Measurements from ENCODE around the gene URI1. TPM values are rescaled to one million over a fixed set of nuclear protein-coding genes. Genes with fewer than 3 reads are reported as not detected.
"Not testable (repeated sequence)": the region's sequence is repeated elsewhere in the genome, so short reads cannot be mapped to it uniquely, and the experiment has no call there.

Gene URI1
- total RNA-seq, 2 donors from 2014 or later, result 44.5 to 55.3 TPM

- TF ChIP-seq, protein P1, sequence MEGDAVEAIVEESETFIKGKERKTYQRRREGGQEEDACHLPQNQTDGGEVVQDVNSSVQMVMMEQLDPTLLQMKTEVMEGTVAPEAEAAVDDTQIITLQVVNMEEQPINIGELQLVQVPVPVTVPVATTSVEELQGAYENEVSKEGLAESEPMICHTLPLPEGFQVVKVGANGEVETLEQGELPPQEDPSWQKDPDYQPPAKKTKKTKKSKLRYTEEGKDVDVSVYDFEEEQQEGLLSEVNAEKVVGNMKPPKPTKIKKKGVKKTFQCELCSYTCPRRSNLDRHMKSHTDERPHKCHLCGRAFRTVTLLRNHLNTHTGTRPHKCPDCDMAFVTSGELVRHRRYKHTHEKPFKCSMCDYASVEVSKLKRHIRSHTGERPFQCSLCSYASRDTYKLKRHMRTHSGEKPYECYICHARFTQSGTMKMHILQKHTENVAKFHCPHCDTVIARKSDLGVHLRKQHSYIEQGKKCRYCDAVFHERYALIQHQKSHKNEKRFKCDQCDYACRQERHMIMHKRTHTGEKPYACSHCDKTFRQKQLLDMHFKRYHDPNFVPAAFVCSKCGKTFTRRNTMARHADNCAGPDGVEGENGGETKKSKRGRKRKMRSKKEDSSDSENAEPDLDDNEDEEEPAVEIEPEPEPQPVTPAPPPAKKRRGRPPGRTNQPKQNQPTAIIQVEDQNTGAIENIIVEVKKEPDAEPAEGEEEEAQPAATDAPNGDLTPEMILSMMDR (IDR thresholded peaks at IDR 0.05), result no peak
- no peaks in the 10 kb centered on the region for H3K9me3 ChIP-seq
- no peaks in the 10 kb centered on the region for H3K27me3 ChIP-seq (replicated peaks; ENCODE audit: insufficient read depth)
- ATAC-seq (ENCODE audit: insufficient number of reproducible peaks, low FRiP score, low read depth), result no peak
- no peak overlapping the region for H3K27ac ChIP-seq
- H3K4me3 ChIP-seq, result no peak overlapping the region
- DNase-seq (ENCODE audit: low spot score), result no peak
- peaks cover 23 to 33% of the 10 kb centered on the region in 2 donors for H3K4me1 ChIP-seq (ENCODE audit: control insufficient read depth in 1 of 2, low read depth in 2 of 2)
- no peaks in the 10 kb centered on the region for H3K36me3 ChIP-seq
Measured at GRCh38 chr19:29945433-29945832, 3.4 kb downstream of the URI1 start.

DNA sequence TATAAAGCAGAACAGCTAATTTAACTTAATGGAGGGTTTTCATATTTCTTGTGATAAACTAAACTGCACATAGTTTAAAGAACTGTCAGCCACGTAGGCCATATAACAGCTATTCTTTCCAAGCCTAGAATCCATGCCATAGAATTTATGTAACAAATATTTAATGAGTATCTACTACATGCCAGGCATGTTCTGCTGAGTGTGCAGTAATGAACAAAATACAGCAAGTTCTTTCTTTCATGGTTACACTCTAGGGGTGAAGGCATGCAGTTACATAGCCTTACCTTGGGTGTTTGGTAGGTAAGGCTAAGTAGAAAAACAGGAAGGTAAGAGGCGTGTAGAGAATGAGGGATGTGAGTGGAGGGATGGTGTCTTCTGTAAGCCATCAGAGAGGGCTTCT, 4.6 kb downstream of the URI1 start:
- Histone ChIP-seq H3K27ac (no peak overlapping the region), H3K27me3 (replicated peaks; ENCODE audit: insufficient read depth) (no peaks in the 10 kb centered on the region), H3K4me1 (ENCODE audit: control insufficient read depth in 1 of 2, low read depth in 2 of 2) (peaks cover 21 to 28% of the 10 kb centered on the region in 2 donors), H3K4me3 (no peak overlapping the region), H3K36me3 (no peaks in the 10 kb centered on the region), H3K9me3 (no peaks in the 10 kb centered on the region)
- ATAC-seq (ENCODE audit: insufficient number of reproducible peaks, low FRiP score, low read depth) (no peak), DNase-seq (ENCODE audit: low spot score) (no peak)
- TF ChIP-seq, protein P1 (IDR thresholded peaks at IDR 0.05), result no peak

GRCh38 chr19:29947871-29948270, 5.8 kb downstream of the URI1 start:
- Histone ChIP-seq H3K4me1 (ENCODE audit: control insufficient read depth in 1 of 2, low read depth in 2 of 2) (peaks cover 19 to 27% of the 10 kb centered on the region in 2 donors), H3K4me3 (no peak overlapping the region), H3K27ac (no peak overlapping the region), H3K36me3 (no peaks in the 10 kb centered on the region), H3K27me3 (replicated peaks; ENCODE audit: insufficient read depth) (no peaks in the 10 kb centered on the region), H3K9me3 (no peaks in the 10 kb centered on the region)
- DNase-seq (ENCODE audit: low spot score) (no peak), ATAC-seq (ENCODE audit: insufficient number of reproducible peaks, low FRiP score, low read depth) (no peak)
- TF ChIP-seq, protein P1 (IDR thresholded peaks at IDR 0.05), result no peak

DNA sequence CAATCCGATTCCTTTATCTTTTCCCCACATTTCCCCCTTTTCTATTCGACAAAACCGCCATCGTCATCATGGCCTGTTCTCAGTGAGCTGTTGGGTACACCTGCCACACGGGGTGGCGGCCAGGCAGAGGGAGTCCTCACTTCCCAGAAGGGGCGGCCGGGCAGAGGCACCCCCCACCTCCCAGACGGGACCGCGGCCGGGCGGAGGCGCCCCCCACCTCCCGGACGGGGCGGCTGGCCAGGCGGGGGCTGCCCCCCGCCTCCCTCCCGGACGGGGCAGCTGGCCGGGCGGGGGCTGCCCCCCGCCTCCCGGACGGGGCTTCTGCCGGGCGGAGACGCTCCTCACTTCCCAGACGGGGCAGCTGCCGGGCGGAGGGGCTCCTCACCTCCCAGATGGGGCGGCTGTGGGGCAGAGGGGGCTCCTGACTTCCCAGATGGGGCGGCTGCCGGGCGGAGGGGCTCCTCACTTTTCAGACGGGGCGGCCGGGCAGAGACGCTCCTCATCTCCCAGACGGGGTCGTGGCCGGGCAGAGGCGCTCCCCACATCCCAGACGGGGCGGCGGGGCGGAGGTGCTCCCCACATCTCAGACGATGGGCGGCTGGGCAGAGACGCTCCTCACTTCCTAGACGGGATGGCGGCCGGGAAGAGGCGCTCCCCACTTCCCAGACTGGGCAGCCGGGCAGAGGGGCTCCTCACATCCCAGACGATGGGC, 6.9 kb downstream of the URI1 start:
- not testable (repeated sequence) for DNase-seq (ENCODE audit: low spot score); H3K9me3 ChIP-seq; H3K27ac ChIP-seq; H3K4me3 ChIP-seq; H3K27me3 ChIP-seq (replicated peaks; ENCODE audit: insufficient read depth); ATAC-seq (ENCODE audit: insufficient number of reproducible peaks, low FRiP score, low read depth); H3K36me3 ChIP-seq
- H3K4me1 ChIP-seq (ENCODE audit: control insufficient read depth in 1 of 2, low read depth in 2 of 2), result peaks cover 10 to 17% of the 10 kb centered on the region in 2 donors

- Histone ChIP-seq H3K36me3 (no peaks in the 10 kb centered on the region), H3K4me3 (no peak overlapping the region), H3K9me3 (no peaks in the 10 kb centered on the region), H3K27ac (no peak overlapping the region), H3K27me3 (replicated peaks; ENCODE audit: insufficient read depth) (no peaks in the 10 kb centered on the region), H3K4me1 (ENCODE audit: control insufficient read depth in 1 of 2, low read depth in 2 of 2) (no peaks in the 10 kb centered on the region)
- DNase-seq (ENCODE audit: low spot score) (no peak), ATAC-seq (ENCODE audit: insufficient number of reproducible peaks, low FRiP score, low read depth) (no peak)
- TF ChIP-seq, protein P1 (IDR thresholded peaks at IDR 0.05), result no peak
Measured at GRCh38 chr19:29952177-29952576, 10.1 kb downstream of the URI1 start.

- Histone ChIP-seq H3K27me3 (replicated peaks; ENCODE audit: insufficient read depth) (no peaks in the 10 kb centered on the region), H3K4me1 (ENCODE audit: control insufficient read depth in 1 of 2, low read depth in 2 of 2) (no peaks in the 10 kb centered on the region), H3K4me3 (no peak overlapping the region), H3K27ac (no peak overlapping the region), H3K9me3 (no peaks in the 10 kb centered on the region), H3K36me3 (no peaks in the 10 kb centered on the region)
- DNase-seq (ENCODE audit: low spot score), result no peak
- TF ChIP-seq, protein P1 (IDR thresholded peaks at IDR 0.05), result no peak
- ATAC-seq (ENCODE audit: insufficient number of reproducible peaks, low FRiP score, low read depth), result no peak
Measured at GRCh38 chr19:29952646-29953045, 10.6 kb downstream of the URI1 start.
